ENCODE data around the gene GABRB1.

The GABRB1 gene

GRCh38 chr4:47057991-47058390 lies 26.6 kb downstream of the GABRB1 start:
- Histone ChIP-seq H3K4me3 (ENCODE audit: low read depth in 1 of 2, low read length in 2 of 2) (no peak overlapping the region), H3K79me2 (ENCODE audit: insufficient read depth, low read length) (no peaks in the 10 kb centered on the region), H3K36me3 (ENCODE audit: insufficient read depth, low read length) (no peaks in the 10 kb centered on the region), H3K9me3 (ENCODE audit: insufficient read depth, low read length, severe bottlenecking) (no peaks in the 10 kb centered on the region), H4K20me1 (ENCODE audit: insufficient read depth, low read length) (no peaks in the 10 kb centered on the region), H2AFZ (ENCODE audit: low read depth, low read length) (no peak overlapping the region), H3K4me2 (ENCODE audit: insufficient read depth, low read length) (no peak overlapping the region), H3K27me3 (ENCODE audit: insufficient read depth, low read length, poor library complexity) (no peaks in the 10 kb centered on the region), H3K4me1 (ENCODE audit: insufficient read depth, low read length) (no peaks in the 10 kb centered on the region), H3K9ac (ENCODE audit: low read depth, low read length) (no peak overlapping the region), H3K27ac (ENCODE audit: low read length) (no peak overlapping the region)
- TF ChIP-seq CTCF (IDR thresholded peaks at IDR 0.05; ENCODE audit: borderline replicate concordance, extremely low read depth, low read length, poor library complexity, severe bottlenecking) = no peak
- TF ChIP-seq EZH2 (IDR thresholded peaks at IDR 0.05; ENCODE audit: borderline replicate concordance, low read depth, low read length, severe bottlenecking) = no peak
- no peak for DNase-seq
- no peak for ATAC-seq (ENCODE audit: insufficient read depth, low read depth)

- H3K36me3 ChIP-seq (ENCODE audit: insufficient read depth, low read length) = no peaks in the 10 kb centered on the region
- H3K79me2 ChIP-seq (ENCODE audit: insufficient read depth, low read length) = no peaks in the 10 kb centered on the region
- no peaks in the 10 kb centered on the region for H3K27me3 ChIP-seq (ENCODE audit: insufficient read depth, low read length, poor library complexity)
- no peak for ATAC-seq (ENCODE audit: insufficient read depth, low read depth)
- no peak overlapping the region for H3K27ac ChIP-seq (ENCODE audit: low read length)
- TF ChIP-seq CTCF (IDR thresholded peaks at IDR 0.05; ENCODE audit: borderline replicate concordance, extremely low read depth, low read length, poor library complexity, severe bottlenecking) = no peak
- no peak for TF ChIP-seq EZH2 (IDR thresholded peaks at IDR 0.05; ENCODE audit: borderline replicate concordance, low read depth, low read length, severe bottlenecking)
- no peaks in the 10 kb centered on the region for H4K20me1 ChIP-seq (ENCODE audit: insufficient read depth, low read length)
- H3K4me3 ChIP-seq (ENCODE audit: low read depth in 1 of 2, low read length in 2 of 2) = no peak overlapping the region
- no peaks in the 10 kb centered on the region for H3K4me1 ChIP-seq (ENCODE audit: insufficient read depth, low read length)
- no peaks in the 10 kb centered on the region for H3K9me3 ChIP-seq (ENCODE audit: insufficient read depth, low read length, severe bottlenecking)
- no peak for DNase-seq
- H3K4me2 ChIP-seq (ENCODE audit: insufficient read depth, low read length) = no peak overlapping the region
- no peak overlapping the region for H2AFZ ChIP-seq (ENCODE audit: low read depth, low read length)
- no peak overlapping the region for H3K9ac ChIP-seq (ENCODE audit: low read depth, low read length)
These were observed 29.2 kb downstream of the GABRB1 start for GRCh38 chr4:47060561-47060960.

DNA sequence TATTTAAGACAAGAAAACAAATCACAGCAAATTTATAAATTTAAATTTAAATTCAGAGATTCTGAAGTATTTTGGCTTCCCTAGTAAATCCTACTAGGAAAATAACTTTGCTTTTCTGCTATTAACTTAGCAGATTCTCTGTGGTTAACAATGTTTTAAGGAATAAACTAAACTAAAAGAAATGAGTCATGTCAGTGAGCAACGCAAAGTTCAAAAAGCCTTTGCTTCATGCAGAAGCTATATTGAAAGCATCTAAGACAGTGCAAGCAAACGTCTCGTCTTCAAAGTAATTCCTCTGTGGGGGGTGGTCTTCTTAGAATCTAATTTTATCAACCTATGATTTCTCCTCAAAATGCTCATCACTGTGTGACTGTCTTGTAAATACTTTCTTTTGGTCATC lies 30.1 kb downstream of the GABRB1 start:
- H3K9me3 ChIP-seq (ENCODE audit: insufficient read depth, low read length, severe bottlenecking) = no peaks in the 10 kb centered on the region
- no peaks in the 10 kb centered on the region for H3K4me1 ChIP-seq (ENCODE audit: insufficient read depth, low read length)
- H3K27me3 ChIP-seq (ENCODE audit: insufficient read depth, low read length, poor library complexity) = no peaks in the 10 kb centered on the region
- no peak for DNase-seq
- H3K4me3 ChIP-seq (ENCODE audit: low read depth in 1 of 2, low read length in 2 of 2) = no peak overlapping the region
- H3K79me2 ChIP-seq (ENCODE audit: insufficient read depth, low read length) = no peaks in the 10 kb centered on the region
- no peaks in the 10 kb centered on the region for H4K20me1 ChIP-seq (ENCODE audit: insufficient read depth, low read length)
- H3K27ac ChIP-seq (ENCODE audit: low read length) = no peak overlapping the region
- ATAC-seq (ENCODE audit: insufficient read depth, low read depth) = no peak
- no peak overlapping the region for H2AFZ ChIP-seq (ENCODE audit: low read depth, low read length)
- no peak for TF ChIP-seq CTCF (IDR thresholded peaks at IDR 0.05; ENCODE audit: borderline replicate concordance, extremely low read depth, low read length, poor library complexity, severe bottlenecking)
- TF ChIP-seq EZH2 (IDR thresholded peaks at IDR 0.05; ENCODE audit: borderline replicate concordance, low read depth, low read length, severe bottlenecking) = no peak
- no peak overlapping the region for H3K4me2 ChIP-seq (ENCODE audit: insufficient read depth, low read length)
- no peaks in the 10 kb centered on the region for H3K36me3 ChIP-seq (ENCODE audit: insufficient read depth, low read length)
- H3K9ac ChIP-seq (ENCODE audit: low read depth, low read length) = no peak overlapping the region

DNA sequence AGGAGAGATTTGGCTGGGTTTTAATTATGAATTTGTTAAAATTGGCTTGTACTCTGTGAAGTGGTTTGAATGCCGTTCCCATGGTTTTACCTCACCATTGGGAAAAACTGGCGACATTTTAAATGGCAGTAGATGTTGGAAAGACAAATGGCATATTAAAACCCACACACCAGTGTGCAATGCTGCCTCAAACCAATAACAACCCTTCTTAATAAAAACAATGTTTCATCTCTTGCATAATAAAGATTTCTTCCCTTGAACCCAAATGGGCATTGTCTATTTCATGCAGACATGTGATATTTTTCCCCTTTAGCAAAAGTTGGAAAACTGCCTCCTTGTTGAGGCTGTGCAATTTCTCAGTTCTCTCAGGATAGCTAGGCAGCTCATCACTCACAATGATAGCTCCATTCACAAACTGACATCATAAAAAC lies 33.7 kb downstream of the GABRB1 start:
- no peak for ATAC-seq (ENCODE audit: insufficient read depth, low read depth)
- H3K79me2 ChIP-seq (ENCODE audit: insufficient read depth, low read length) = no peaks in the 10 kb centered on the region
- no peaks in the 10 kb centered on the region for H3K4me1 ChIP-seq (ENCODE audit: insufficient read depth, low read length)
- H2AFZ ChIP-seq (ENCODE audit: low read depth, low read length) = no peak overlapping the region
- no peaks in the 10 kb centered on the region for H3K27me3 ChIP-seq (ENCODE audit: insufficient read depth, low read length, poor library complexity)
- TF ChIP-seq CTCF (IDR thresholded peaks at IDR 0.05; ENCODE audit: borderline replicate concordance, extremely low read depth, low read length, poor library complexity, severe bottlenecking) = no peak
- TF ChIP-seq EZH2 (IDR thresholded peaks at IDR 0.05; ENCODE audit: borderline replicate concordance, low read depth, low read length, severe bottlenecking) = no peak
- H4K20me1 ChIP-seq (ENCODE audit: insufficient read depth, low read length) = no peaks in the 10 kb centered on the region
- no peak for DNase-seq
- no peaks in the 10 kb centered on the region for H3K36me3 ChIP-seq (ENCODE audit: insufficient read depth, low read length)
- no peak overlapping the region for H3K4me3 ChIP-seq (ENCODE audit: low read depth in 1 of 2, low read length in 2 of 2)
- H3K27ac ChIP-seq (ENCODE audit: low read length) = no peak overlapping the region
- H3K9ac ChIP-seq (ENCODE audit: low read depth, low read length) = no peak overlapping the region
- H3K4me2 ChIP-seq (ENCODE audit: insufficient read depth, low read length) = no peak overlapping the region
- no peaks in the 10 kb centered on the region for H3K9me3 ChIP-seq (ENCODE audit: insufficient read depth, low read length, severe bottlenecking)

All from DND-41 (cell line).